NCI-H226 (cell line): ENCODE results near the gene SP110.
"Not testable (repeated sequence)": the region's sequence is repeated elsewhere in the genome, so short reads cannot be mapped to it uniquely, and the experiment has no call there.

ENCODE experiments used
- DNase-seq: peaks from one replicate; pipeline ENCODE4 v3.0.0-alpha.2; 2015

SP110 gene

DNA sequence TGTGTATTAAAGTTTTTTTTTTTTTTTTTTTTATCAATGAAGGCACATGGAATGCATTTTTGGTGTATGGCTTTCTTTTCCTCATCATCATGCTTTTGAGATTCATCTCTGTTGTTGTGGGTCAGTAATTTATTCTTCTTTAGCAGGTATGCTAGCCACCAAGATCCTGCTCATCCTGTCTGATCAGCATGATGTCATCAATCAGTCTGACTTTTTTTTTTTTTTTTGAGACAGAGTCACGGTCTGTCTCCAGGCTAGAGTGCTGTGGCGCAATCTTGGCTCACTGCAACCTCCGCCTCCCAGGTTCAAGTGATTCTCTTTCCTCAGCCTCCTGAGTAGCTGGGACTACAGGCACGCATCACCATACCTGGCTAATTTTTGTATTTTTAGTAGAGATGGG lies 3.0 kb upstream of the SP110 start:
- not testable (repeated sequence) for DNase-seq

DNA sequence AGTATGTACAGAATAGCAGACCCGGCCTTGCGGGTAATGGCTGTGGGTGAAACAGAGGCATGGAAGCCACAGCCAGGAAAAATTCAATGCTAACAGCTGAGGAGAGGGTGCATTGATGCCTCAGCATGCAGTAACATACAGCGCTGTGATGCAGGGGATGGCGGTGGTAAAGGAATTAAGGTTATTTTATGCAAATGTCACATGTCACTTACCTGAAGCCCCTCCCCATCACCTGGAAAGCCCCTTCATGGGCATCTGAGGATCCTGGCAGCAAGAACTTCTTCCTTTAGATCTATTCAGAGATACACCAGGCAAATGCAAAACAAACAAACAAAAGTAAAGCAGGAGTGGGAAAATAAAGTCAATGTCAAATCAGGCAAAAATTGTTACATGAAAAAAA lies 1.7 kb upstream of the SP110 start:
- no peak for DNase-seq

DNA sequence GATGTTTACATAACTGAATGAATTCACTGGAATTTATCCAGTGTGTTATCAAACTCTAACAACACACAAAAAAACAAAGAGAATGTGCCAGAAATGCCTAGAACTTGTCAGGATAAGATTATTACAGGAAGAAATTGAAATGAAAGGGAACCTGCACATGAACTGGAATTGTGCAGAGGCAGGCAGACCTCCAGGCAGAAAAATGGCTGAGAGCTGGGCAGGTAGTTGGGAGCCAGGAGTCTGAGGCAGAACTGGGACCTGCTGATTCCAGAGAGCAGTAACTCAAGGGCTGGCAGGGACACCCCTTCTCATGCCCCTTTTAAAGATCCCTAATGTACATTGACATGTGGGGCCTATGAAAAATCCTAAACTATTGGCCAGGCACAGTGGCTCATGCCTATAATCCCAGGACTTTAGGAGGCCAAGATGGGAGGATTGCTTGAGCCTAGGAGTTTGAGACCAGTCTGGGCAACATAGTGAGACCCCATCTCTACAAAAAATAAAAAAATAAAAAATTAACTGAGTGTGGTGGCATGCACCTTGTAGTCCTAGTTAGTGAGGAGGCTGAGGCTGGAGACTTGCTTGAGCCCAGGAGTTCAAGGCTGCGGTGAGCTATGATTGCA lies 674 bp upstream of the SP110 start:
- DNase-seq, result no peak

DNA sequence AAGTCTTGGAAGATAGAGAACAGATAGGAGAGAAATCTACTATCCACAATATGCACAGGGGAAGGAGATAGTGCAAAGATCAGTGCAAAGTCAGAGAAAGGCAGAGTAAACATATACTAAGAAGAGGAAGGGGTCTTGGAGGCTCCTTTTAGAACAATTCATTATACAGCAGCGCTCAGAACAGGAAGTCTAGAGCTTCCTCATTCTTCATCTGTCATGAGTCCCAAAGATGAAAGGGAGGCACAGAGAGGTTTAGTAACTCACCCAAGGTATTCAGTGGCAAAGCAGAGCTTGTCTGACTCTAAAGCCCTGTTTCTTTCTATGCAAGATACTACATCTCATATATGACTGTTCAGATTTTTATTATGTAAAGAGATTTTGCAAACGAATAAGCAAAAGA lies 1.4 kb downstream of the SP110 start:
- no peak for DNase-seq

DNA sequence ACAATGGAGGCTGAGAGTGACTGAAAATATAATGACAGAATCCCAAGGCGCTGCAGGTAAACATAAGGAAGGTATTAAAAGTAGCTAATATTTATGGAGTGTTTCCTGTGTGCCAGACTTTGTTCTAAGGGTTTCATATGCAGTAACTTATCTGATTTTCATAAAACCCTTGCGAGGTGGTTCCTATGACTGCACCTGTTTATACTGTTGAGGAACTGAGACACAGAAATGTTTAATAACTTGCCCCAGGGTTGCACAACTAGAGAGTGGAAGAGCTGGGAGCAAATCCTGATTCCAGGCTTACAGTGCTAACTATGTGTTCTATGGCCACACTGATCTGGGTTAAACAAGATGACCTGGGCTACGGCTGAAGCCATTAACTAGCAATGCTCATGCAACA lies 2.4 kb downstream of the SP110 start:
- no peak for DNase-seq

DNA sequence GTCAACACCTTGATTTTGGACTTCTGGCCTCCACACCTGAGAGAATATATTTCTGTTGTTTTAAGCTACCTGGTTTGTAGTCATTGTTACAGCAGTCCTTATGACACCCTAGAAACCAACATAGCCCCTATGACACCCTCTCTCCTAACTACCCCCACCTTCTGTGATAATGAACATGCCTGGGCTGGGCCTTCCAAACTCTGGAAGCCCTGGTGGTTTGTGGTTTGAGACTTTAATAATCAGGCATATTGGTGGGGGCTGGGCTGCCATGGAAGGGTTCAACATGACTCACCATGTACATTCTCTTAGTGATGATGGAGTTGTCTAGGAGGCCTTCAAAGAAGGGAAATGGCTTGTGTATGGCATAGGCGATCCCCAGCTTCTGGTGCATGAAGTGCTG lies 3.3 kb downstream of the SP110 start:
- no peak for DNase-seq

DNA sequence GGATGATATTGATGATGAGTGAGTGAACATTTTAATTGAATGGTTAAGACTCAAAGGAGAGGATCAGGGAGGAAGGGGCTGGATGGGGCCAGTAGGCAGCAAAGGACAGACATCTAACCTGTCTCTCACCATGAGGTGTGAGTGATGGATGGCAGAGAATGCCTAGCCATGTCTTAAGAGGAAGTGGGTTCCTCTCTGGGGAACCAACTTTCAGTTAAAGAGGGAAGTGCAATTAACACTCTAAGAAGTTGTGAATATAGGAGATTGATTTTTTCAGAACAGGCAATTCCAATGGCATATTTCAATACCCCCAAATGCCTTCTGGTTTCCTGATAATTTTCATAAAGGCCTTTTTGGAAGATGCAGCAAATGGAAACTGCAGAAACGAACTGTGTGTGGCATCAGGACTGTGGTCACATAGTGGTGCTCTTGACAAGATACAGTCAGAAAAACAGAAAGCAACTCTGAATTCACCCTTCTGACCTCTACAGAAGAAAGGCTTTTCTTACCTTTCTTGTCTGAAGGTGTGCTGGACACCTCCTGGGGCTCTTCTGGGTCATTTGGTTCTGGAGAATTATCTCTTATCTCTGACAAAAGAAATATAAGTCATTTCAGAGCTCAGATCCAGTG lies 10.2 kb downstream of the SP110 start:
- DNase-seq, result no peak

DNA sequence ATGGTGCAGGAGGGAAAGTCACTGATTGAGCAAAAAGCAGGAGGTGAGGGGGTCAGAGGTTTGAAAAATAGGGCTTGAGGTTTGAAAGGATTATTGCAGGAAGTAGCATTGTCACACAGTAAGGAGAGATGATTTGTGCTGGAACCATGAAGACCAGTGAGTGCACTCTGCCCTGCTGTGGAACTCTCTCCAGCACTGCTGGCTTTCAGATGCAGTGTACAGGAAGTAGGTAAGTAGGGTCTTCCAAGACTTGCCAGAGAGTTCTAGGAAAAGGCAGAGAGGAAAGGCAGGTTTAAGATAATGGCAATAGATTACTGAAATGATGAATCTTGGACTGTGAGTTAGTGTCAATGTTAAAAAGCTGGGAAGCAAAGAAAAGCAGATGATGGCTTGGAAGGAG lies 11.2 kb downstream of the SP110 start:
- no peak for DNase-seq

DNA sequence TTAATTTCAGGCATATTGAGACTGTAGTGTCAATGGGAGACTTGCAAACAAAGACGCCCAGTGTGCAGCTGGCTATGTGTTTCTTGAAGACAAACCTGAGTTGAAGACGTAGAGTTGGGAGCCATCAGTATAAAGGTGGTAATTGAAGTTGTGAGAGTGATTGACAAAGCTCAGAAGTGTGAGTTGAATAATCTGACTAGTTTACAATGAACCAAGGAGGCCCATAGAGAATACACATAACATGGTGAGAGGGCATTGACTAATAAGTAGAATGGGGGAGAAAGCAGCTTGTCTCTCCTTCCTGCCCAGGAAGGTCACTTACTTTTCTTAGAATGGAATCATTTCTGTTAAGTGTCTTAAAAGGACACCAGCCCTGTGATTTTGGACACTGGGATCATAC lies 14.1 kb downstream of the SP110 start:
- no peak for DNase-seq

DNA sequence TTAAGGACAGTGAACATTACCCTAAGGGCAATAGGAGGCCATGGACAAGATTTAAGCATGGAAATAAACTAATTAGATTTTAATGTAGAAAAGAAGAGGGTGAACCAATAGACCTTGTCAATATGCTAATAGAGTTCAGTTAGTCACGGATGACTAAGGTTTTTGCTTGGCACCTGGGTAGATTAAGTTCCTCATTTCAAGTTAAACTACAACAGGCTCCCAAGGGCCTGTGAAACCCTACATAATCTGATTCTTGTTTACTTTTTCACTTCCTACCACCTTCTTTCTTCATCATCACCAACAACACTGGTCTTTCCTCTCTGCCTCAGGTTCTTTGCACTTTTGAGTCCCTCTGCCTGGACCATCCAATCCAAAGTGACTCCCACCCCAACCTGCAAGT lies 14.8 kb downstream of the SP110 start:
- no peak for DNase-seq

DNA sequence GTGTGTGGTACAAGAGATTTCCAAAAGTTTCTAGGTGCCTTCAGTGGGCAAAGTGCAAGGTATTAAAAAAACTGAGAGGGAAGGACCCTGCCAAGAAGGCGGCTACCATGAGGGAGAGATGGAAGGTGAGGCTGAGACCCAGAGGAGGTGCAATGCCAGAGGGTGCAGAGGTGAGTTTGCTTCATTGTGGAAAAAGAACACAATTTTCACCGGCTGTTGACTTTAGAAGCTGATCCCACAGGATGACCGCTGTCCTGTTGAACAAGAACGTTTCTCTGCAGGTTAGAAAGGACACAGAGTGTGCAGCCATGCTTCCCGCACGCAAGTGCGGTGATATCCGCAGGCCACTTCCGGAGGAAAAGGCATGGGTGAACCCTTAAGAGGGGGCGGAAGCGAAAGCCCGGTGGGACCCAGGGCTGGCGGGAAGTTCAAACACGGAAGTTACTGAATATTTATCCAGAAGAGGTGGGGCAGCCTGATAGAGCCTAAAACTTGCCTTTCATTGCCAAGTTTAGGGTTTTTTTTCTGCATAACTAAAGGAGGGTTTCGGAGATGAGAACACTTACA lies 16.6 kb downstream of the SP110 start:
- DNase-seq, result no peak

DNA sequence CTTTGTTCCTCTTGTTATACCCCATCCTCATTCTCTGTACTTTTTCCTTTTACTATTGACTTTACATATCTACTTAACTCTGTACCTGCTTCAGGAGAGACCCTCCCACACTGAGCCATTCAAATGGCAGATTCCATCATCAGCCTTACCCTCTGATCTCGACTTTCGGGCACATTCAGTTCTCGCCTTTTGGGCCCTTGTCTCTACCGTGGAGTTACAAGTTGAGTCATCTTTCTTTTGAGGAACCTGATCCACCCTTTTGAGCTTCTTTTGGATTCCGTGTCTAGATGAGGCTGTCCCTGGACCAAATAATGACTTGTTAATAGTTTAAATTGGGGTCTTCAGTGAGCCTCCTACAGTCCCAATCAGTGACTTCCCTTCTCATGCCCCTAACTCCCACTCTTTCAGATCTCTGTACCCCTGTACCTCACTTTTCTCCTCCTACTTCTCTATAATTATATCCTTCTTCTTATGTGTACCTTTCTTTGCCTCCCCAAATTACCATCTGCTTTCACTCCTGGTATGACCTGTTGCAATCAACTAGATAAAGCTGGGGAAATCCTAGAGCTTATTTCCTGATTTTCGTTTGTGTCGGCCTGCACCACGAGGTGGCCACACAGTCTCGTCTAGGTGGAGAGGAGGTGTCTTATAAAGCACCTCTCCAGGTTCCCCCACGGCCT lies 17.2 kb downstream of the SP110 start:
- DNase-seq, result no peak

DNA sequence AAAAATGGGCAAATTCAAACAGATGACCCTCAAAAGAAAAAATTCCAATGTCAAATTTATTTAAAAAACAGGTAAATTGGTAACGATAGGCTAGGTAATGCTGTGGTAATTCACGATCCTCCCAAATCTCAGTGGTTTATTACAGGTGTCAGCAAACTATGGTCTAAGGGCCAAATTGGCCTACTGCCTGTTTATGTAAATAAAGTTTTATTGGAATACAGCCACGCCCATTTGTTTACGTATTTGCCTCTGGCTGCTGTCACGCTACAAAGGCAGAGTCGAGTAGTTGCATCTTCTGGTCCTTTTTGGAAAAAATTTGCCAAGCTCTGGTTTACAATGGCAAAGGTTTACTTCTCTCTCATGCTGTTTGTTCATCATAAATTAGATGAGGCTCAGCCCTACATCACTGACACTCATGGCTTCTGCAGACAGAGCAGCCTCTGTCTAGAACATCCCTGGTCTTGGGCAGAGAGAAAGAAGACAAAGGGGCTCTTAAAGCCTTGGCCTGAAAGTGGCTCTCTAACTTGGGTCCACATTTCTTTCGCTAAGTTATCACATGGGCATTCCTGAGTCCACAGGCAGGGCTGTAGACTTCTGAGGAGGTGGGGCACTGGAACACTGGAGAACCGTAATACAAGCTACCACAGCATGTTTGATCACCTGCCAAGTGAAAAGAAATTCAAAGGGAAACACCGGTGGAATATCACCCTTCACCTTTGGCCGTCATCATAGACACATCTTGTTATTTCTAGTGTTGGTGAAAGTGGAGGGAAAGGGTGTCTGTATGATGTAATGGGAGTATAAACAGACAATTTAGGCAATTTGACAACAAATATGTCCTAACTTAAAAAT lies 34.8 kb downstream of the SP110 start:
- peak; percentile 45 for DNase-seq

DNA sequence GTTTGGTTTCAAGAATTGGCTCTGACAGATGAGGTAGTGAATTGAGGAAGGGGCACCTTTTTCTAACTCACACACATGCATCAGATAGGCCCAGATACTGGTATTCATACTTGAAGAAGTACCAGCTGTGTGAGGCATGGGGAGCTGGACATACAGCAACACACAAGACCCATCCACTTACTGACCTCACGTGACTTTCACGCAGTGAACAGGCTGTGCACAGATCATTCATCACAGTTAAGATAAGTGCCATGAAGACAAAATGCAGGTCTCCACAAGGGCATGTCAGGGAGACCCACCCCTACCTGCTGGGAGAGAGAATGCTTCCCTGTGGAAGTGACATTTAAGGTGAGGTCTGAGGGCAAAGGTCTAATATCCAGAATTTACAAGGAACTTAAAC lies 38.6 kb downstream of the SP110 start:
- DNase-seq, result no peak

DNA sequence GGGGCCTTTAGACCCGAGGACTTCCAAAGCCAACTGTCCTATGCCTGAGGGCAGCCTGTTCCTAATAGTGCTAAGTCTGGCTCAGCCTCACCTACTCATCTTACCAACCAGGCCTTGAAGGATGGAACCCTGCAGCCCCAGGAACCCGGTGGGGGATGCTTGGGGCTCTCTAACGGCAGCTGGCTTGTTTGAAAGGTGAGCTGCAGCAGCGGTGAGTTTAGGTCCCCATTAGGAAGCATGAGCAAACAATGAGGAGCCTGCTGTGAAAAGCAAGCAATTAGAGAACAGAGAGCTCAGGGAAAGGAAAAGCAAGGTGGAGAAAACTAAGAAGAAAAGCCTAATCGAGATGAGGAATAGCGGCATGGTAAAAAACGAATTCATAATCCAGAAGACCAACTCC lies 39.9 kb downstream of the SP110 start:
- no peak for DNase-seq

DNA sequence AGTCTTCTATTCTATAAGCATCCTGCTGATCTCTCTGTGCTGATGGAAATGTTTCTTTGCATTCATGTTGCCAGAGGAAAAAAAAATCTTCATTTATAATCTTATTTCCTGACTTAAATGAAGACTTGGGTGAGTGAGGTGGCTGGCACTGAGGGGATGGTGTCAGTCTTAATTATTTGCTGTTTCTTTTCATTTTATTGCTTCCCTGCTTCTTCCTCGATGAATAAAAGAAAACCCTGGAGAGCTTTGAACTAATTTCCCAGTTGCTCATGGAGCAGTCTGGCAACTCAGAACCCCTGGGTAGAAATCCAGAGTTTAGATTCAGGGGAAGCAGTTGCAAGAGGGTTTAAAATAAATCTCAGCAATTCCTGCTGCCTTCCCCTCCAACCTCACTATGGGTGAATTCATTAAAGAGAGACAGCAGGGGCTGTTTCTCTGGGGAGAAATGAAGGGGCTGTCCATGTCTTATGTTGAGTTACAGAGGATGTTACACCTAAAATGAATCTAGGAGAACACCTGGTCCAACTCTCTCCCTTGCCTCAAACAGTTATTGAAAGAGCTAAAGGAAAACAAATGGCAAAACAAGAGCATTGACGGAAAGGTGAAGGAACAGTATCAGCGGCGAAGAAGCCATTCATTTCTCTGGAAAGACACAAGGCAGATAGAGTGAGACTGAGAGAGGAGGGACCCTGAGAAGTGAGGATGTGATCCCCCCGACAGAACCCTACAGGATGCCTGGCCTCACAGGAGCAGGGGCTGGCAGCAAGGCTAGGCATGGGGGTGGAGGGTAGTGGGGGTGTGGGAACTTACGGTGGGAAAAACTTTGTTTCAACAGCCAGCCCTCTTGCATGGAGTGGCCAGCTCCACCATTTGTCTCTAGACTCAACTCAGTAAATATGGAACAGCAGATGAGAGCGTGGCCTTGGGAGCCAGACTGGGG lies 41.0 kb downstream of the SP110 start:
- no peak for DNase-seq

DNA sequence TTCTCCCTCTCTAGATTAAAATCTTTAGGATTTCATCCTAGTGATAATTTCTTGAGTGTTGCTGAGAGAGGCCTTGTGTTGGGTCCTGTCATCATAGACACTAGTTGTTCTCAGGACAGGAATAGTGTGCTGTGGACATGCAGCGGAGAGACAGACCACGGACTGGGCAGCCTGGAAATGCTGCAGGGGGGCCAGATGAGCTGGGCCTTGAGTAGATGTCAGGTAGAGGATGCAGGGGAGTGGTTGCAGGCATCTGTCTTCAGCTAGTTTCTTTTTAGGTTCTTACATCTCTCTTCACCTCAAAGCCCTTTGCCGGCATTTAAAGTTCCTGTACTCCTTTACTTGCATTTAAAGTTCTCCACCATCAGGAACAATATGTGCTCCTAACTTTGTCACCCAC lies 42.8 kb downstream of the SP110 start:
- DNase-seq, result no peak

DNA sequence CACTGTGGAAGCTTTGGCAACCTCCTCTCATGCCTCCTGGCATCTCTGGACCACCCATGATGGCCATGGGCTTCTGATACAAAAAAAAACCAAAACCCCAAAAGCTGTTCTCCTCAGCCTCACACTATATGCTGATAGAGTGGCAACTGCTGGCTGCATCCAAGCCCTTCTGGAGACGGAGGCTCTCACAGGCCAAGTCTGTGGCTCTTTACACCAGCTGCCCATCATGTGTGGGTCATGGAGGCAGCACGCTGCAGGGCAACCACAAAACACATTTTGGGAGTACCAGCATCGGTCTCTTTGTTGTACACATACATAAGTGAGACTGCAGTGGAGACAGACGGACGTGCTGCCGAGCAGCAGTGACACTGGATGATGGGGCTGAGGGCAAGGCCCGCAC lies 45.3 kb downstream of the SP110 start:
- DNase-seq, result no peak

DNA sequence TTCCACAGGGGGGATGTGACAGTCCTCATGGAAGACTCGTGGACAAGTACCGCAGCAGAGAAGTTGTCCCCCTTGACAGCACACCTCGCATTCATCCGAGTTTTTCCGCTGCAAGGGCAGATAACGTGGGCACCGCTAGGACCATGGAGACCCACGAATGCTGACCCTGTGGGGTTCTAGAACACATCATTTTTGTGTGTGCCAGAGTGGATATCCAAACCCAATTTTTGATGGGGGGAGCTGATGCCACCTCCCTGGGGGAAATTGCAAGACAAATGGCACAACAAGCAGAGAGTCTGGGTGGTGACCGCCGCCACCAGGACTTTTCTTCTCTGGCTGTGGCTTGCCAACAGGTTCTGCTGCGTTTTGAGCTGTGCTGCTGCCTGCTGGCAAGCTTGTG lies 46.9 kb downstream of the SP110 start:
- DNase-seq, result no peak

DNA sequence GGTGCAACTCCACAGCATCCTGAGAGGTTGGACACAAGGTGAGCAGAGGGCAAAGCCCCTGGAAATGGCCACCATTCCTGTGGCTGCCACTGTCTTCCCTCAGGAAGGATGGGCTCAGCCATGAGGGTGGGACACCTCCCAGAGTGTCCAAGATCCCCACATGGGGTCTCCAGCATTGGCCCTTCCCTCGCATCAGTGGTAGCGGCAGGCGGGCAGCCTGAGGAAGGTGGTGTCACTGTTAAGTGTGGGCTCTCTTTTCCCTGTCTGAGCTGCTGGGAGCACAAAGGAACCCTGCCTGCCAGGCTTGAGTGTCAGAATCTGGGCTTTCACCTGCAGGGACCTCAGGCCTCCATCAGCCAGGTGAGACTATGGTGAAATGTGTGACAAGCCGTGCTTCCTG lies 47.6 kb downstream of the SP110 start:
- DNase-seq, result no peak

DNA sequence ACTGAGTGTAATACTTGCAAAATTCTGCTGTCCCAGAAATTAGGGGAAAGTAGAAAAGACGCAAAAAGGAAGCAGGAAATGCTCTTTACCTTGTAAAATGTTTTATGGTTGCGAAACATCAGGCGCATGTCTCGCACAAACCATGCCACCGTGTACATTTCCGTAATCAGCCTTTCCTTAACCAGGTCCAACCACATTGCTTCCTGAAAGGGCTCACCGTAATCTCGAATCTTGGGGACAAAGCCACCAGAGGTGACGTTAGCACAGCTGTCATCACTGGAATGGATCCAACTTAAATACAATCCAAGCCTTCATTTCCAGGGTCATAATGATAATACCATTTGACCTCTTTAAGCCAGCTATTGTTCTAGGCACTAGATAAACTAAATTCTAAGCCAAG lies 49.3 kb downstream of the SP110 start:
- no peak for DNase-seq

DNA sequence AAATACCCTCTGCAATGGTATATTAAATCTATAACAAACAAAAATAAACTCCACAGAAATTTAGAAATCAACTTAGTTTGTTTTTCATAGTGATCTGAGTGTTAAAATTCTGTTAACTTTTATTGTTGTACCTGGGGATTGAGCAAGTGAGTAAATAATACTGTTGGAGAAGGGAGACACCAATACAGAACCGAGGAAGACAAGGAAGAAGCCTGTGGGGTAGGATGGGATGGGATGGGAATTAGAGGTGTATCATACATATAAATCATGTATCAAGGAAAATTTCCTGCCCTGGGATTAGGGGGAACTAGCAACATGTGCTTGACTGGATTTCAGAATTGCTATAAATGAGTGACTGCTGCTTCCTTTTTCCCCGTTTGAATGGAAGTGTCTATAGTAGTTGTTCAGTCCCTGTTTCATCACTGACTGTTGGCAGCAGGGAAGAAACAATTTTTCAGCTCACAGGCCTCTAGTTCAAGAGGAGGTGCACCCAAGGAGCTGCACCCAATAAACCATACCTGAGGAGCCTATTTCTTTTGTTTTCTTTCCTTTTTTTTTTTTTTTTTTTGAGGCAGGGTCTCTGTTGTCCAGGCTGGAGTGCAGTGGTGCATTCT lies 53.1 kb downstream of the SP110 start:
- DNase-seq, result no peak
